ENCODE results near the gene MRPS27.
A peak's percentile ranks its signal among the peaks of the same experiment; 100 is the strongest.

MRPS27 gene

DNA sequence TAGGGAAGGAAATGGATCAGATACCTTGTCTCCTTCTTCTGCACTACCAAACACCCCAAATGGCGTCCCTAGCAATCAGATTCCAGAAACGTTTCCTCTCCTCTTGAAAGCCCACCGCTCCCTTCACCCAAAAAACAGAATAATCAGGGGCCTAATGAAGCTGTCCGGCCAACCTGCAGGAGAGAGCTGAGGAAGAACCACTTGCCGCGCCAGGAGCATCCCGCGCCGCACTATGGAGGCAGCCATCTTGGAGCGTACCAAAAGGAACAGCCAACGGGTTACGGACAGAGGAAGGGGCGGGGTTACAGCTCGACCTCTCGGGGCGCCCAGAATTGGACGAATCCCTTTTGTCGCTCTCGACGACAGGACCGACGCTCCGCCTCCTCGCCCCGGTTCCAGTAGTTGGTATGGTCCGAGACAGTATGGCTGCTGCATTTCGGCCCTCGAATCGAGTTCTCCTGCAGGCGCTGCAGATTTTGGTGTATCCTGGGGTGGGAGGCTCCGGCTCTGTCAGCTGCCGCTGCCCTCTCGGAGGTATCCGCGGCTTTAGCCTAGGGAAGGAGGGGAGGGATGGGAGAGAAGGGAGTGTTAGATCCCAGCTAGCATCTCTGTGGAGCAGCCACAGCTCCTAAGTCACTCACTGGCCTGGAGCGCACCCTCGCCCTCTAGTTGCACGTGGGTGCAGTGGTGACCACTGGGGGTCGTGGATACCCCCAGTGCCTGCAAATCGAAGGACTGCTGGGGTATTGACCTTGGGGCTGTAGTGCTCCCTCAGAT is at the start of gene MRPS27, which contains the start of gene PTCD2:
TSS of gene MRPS27 (minus strand) at position 265 of the 777 bp plus-strand sequence. CDS start at position 246, 19 bp downstream.
TSS of gene PTCD2 (plus strand) at position 398 of the 777 bp plus-strand sequence. CDS start at position 408, 10 bp downstream.
- peak; percentile 50 to 98 (median 93) for DNase-seq

DNA sequence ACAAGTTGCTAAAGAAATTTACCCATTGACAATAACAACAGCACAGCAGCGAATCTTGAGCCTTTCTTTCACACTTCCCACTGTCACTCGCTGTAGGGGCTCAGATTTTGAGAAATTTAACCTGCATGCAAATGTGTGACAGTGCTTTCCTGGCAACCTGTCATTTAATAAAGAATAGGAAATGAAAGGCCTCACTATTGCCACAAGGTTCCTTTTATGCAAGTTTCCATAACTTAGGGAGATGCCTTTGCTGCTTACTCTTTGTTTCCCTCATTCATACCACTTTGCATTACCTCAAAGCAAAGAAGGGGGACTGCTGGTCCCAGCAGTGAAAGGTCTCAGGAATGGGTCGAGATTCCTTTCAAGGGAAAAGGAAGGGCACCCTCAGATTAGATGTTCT is 49.7 kb upstream of the MRPS27 start:
- no peak for DNase-seq

DNA sequence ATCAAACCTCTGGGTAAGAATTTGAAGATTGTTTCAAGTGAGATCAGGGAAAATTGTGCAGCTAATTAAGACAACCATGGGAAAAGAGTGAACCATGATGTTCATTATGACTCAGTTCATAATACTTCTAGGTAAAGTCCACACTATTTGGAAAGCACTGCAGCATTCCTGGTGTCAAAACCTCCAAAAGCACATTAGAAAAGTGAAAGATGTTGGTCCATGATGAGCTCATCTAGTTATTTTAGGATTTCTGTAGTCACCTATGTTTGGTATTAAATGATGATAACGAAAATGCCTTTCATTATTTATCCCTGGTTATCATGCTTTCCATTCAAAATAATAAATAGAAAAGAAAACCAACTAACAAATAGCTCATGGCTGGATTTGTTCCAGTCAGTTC is 49.3 kb upstream of the MRPS27 start:
- no peak for DNase-seq

DNA sequence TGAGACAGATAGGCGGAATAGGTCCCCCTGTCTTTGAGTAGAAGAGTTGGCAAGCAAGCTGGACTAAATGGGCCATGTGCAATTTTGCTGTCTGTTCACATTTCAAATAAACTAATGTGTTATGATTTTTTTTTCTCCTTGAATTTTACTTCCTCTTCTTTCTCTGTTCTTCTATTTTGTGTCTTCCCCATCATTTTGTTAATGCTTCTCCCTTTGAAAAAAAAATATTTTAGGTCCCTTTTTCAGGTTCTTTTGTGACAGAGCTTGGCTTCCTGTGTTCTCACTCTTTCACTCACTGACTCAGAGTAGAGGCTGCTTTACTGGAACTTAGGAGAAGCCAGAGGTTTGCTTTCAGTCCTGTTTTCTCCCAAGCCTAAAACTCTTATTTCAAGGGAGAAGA is 48.2 kb upstream of the MRPS27 start:
- DNase-seq: no peak

DNA sequence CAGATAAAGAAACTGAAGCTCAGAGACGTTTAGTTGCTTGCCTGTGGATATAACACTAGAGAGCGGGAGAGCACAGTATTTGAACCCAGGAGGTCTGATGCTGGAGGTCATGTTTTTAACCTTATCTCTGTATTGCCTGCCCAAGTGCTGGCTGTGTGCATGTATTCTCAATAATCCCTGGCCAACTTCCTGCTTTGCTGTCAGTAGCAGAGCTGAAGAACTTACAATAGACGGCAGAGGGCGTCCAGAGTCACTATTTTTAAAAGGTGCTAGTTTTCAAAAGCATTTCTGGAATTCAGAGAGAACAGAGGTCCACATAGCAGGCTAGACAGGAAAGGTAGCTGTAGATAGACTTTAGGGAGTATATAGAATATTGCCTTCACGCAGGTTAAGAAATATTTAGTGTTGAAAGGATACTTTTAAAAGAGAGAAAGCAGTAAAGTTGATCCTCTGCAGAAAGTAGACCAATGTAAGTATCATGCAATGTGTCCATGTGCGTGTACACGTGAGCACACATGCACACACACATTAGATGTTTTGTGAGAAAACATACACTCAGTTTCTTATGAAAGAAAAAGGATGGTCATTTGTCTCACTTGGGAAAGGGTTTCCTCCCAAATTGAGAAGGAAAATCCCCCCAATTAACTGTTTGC is 46.4 kb upstream of the MRPS27 start:
- peak in 40 of 58 donors; percentile 4 to 82 (median 20) for DNase-seq

DNA sequence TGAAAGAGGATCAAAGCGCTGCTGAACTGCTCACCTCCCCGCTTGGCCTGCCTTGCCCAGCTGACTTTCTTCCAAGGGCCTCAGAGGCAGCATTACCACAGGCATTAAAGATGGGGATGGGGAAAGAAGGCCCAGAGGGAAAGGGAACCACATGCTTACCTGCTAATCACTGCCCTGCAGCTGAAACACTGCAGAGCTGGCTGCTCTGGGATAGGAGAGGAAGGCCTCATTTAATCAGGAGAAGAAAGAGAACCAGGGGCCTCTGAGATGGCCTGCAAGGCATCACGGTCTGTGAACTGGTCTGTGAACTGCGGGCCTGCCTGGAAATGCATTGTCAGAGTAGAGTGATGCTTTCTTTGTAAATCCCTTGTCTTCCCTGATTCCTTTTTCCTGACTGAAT is 44.9 kb upstream of the MRPS27 start:
- DNase-seq: no peak

DNA sequence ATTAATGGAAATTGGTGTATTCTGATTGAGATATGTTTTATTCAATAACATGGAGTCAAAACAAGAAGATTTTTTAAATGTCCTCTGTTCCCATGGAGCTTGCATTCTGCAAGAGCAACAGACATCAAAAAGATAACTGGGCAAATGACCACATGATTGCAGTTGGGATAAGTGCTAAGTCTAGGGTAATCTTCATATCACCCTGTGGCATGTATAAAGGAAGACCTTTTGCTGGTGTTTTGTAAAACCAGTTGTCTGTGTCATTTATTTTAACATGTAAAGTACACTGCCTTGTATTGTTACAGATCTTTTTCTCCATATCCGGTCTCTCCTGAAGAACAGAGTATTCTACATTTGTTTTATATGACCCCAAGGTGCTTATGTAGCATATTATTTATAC is 44.1 kb upstream of the MRPS27 start:
- DNase-seq: no peak

DNA sequence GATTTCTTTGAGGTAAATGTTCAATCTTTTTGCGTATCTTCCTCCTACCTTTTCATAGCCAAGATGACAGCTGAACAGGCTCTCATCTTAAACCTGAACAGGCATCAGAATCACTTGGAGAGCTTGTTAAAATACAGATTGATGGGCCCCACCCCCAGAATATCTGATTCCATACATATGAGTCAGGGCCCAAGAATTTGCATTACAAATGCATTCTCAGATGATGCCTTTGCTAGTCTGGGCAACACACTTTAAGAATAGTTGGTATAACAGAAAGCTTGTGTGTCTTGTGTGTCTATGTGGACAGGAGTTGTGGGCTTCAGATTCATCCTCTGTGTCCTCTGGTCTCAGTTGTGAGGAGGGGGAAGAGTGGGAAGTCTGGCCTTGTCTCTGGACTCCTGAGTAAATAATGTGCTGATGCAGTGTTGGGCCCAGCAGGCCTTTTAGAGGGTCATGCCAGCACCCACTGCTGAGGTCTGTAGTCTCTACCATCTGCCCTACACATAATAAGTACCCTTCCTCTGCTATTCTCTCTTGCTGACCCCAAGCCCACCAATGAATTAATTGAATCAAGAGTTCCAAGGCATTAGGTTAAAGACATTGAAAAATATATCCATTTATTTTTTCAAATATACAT is 43.2 kb upstream of the MRPS27 start:
- no peak for DNase-seq

DNA sequence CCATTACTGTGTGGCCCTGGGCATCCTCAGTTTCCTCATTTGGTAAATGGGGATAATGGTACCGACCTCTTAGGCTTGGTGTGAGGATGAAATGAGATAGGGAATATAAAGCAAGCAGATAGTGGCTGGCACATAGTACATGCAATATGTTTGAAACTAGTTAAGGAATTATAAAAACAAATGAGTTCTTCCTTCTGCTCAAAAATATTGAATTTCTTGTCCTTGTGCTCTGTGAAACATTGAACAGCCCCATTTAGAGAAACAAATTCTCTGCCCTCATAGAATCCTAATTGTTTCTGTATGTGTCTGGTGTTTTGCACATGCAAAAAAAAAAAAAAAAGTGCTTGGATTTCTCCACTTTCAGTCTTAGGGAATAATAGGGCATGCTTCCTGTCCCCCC is 39.8 kb upstream of the MRPS27 start:
- no peak for DNase-seq

DNA sequence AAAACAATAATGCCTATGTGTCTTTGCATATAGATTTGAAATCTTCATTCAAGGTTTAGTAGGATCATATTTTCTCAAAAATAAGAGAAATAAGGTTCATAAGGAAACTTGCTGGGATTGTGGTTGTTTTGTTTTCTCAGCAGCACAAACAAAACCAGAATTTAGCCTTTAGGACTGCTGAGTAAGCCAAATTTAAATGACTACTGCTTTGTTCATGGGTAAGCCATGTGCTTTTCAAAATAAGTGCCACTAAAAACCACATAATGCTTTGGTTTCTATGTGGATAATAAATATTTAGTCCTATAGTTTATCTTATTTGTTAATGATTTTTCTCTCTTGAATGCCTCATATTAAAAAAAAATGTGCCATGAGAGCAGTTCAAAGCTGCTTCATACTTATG is 38.9 kb upstream of the MRPS27 start:
- no peak for DNase-seq

DNA sequence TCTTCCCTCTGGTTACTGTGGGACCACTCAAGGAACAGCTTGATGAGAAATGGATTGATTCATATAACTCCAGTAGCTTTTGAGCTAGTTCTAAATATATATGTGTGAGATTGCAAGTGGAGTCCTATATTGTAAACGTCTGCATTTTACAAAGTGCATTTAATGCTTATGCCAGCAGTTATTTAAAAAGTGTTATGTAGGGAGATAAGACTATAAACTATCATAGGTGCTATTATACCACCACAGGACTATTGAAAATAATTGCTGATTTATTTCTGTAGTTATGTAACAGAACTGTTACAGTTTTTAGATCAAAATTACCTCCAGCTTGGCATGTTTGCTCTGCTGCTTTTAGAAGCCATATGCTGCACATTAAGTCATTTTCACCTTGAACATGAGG is 36.3 kb upstream of the MRPS27 start:
- DNase-seq: peak in 2 of 58 donors; percentile 21 to 25

DNA sequence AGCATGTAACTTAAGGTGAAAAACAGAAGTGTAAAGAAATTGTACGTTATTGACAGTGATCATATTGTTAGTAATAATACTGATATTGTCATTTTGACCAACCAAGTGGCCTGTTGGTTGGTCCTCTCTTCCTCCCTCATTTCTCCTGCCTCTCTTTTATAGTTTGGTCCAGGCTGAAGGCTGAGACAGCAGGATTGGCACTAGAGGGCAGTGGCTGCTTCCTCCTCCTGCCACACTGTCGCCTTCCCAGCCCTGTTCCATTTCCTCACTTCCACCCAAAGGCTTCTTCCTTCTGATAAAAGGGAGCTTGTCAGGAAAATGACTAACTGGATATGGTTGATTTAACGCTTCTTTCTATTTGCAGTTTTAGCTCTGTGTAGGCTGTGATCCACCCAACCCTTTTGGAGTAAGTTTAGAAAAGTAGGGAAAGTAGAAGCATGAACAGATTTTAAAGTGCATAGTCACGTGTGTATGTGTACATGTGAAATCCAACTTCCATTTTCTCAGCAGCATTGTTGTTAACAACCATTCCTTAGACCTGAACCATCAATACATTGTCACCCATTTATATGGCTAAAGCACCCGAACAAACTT is 35.8 kb upstream of the MRPS27 start:
- DNase-seq: peak in 44 of 58 donors; percentile 1 to 65 (median 15)

DNA sequence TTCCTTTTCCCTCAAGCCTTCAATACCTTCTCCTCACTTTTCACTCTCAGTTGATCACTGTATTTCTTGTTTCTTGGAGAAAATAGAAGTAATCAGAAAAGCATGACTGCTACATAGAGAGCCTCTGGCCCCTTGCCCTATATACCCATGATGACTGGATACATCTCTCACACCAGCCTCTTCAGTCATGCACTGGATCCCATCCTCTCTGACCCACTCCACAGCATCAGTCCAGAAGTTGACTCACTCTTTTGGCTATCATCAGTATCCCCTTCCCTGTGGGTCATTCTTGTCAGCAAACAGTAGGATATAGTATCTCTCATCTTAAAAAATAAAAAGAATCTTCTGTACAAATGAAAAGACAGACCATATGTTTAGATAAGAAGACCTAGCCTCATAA is 33.0 kb upstream of the MRPS27 start:
- no peak for DNase-seq

DNA sequence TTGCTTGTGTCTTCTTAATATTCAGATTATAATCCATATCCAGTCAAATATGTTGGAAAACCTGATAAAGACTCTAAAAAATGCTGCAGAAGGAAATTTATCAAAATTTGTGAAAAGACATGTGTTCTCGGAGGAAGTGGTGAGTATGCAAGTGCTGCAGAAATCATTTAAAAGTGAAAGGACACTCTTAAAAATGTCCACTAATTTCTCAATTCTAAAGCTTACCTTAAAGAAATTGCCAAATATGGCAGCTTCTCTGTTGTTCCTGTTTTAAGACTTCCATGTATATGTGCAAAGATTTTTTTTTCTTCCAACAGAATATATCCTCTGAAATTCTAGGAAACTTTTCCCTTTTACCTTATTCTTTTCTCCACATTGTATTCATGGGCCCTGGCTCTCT is 32.6 kb upstream of the MRPS27 start:
- no peak for DNase-seq

DNA sequence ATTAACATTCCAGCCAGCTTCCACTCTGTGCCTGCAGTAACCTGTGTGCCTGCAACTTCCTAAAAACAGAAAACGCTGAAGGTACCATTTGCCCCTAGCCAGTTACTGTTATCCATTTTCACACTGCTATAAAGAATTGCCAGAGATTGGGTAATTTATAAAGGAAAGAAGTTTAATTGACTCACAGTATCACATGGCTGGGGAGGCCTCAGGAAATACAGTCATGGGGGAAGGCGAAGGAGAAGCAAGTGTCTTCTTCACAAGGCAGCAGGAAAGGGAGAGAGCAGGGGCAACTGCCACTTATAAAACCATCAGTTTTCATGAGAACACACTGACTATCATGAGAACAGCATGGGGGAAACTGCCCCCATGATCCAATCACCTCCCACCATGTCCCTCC is 31.3 kb upstream of the MRPS27 start:
- no peak for DNase-seq

DNA sequence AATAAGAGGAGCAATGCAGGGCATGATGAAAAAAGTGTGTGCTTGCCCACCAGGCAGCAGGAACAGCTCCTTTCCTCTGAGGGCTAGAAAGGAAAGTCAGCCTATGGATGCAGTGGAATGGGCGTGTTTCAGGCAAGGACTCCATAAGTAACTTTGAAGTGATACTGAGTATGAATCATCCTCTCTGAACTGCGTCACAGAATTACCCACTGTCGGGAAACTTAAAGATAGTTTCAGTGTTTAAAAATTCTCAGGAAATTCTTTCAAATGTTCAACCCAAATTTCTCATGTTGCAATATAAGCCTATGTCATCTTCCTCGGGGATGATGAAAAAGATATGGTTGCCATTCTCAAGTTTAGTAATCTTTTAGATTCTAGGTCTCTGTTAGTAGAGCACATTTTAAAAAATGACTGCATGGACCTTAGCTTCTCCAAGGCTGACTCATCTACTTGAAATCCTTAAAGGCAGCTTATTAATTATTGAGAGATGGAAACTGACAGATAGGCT is 27.8 kb upstream of the MRPS27 start:
- no peak for DNase-seq

DNA sequence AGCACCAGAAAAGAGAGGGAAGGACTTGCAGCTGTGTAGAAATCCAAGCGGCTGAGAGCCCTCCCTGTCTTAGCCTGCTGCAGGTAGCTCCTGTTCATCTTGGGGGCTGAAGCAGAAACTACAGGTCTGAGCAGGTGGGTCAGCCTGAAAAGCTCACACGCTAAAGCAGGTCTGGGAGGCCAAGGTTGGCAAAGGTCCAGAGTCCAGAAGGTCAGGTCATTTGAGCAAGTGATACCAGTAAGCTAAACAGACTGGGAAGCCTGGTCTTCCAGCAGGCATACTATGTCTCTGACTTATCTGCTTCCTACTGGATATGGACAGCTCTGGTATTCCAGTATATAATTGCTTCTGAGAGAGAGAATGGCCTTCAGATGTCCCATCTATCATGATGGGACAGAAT is 26.4 kb upstream of the MRPS27 start:
- DNase-seq: no peak

DNA sequence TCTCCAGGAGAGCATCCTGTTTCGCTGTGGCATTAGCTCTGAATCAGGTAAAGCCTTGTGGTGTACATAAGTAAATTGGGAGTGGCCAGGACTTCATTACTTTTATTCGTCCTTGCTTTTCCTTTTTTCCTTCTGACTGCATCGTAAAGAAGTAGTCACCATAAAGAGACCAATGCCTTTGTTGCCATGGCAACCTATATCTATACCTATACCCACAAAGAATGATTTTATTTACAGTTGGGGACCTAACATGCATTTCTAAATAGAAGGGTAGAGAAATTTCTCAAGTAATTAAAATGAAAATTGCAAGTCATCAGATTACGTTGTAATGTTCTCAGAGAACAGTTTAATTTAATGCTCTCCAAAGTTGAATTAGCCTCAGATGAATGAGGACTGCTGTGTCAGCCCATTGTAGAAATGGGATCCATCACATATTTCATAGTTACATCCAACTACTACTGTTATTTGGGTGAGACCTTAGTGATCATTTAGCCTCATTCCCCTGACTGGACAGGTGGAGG is 18.7 kb upstream of the MRPS27 start:
- no peak for DNase-seq

DNA sequence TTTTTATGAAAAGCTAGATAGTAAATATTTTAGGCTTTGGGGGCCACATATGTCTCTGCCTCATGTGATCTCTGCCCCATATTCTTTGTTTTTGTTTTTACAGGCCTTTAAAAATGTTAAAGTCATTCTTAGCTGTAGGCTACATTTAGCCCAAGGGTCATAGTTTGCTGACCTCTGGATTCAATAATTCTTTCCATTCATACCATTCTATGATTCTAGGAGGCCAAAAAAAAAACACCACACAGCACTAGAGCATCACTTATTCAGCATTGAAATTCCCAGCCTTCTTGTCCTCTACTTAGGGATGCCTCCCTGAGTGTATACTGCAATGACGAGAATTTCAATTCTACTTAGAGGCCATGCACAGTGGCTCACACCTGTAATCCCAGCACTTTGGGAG is 17.1 kb upstream of the MRPS27 start:
- no peak for DNase-seq

DNA sequence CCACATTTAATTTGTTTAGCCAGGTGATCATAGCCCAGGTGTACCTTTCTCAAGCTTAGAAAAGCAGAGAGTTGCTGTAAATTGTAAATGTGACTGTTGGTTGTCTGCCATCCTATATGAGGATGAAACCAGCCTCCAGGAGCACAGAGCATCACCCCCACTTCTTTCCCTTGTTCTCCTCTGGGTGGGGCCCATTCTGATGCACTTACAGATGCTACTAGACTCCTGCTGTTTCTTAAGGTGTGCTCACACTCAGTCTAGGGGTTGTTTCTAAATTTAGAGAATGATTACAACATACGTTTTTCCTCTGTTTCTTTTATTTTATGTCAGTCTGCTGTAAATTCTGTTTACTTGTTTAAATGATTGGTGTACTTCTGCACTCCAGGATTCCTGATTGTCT is 10.7 kb upstream of the MRPS27 start:
- DNase-seq: no peak

DNA sequence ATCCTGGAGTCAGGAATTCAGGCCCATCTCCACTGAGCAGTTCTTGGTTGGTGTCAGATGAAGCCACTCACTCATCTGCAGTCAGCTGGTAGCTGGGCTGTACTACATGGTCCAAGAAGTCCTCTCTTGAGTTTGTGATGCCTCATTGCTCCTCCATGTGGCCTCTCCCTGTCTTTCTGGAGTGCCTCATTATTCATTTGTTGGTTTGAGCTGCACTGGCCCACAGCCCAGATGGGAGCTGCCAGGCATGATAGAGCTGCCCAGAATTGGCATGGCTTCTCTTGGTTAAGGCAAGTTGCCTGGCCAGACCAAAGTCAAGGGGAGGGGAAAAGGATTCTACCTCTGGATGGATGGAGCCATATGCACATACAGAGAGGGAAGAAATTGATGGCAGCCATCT is 8.1 kb upstream of the MRPS27 start:
- peak in 53 of 58 donors; percentile 7 to 89 (median 61) for DNase-seq

DNA sequence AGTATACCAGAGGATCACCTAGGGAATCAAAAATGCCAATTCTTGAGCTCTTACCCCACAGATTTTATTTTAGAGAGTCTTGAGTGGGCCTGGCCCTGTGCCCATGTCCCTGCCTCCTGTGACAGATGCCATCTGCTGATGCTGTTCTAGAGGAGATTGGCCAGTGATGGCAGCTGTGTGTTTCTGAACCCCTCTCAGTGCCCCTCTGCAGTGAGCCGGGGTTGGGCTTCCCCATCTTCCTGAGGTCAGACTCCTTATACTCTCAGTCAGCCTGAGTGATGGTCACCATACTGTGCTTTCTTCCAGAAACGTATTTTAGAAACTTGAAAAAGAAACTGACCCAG is 6.2 kb upstream of the MRPS27 start:
- peak in 1 of 58 donors; percentile 24 for DNase-seq

All from anterior cingulate cortex (tissue), 58 donors.